NCI-H2196 (cell line): ENCODE results near the gene MID1IP1.

ENCODE experiments used
- DNase-seq: peaks from one replicate; lab custom pipeline; 2025; ENCODE audit not compliant: unreplicated experiment; lab: John Stamatoyannopoulos, UW

Gene MID1IP1, protein sequence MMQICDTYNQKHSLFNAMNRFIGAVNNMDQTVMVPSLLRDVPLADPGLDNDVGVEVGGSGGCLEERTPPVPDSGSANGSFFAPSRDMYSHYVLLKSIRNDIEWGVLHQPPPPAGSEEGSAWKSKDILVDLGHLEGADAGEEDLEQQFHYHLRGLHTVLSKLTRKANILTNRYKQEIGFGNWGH

GRCh38 chrX:38800981-38801845 is at the start of gene MID1IP1:
TSS of gene MID1IP1 (plus strand) at chrX:38801459. CDS start at chrX:38804947, 3,488 bp downstream.
- peak; percentile 83 for DNase-seq

- DNase-seq: peak; percentile 23
Measured at GRCh38 chrX:38754102-38754790, 47.0 kb upstream of the MID1IP1 start.

DNA sequence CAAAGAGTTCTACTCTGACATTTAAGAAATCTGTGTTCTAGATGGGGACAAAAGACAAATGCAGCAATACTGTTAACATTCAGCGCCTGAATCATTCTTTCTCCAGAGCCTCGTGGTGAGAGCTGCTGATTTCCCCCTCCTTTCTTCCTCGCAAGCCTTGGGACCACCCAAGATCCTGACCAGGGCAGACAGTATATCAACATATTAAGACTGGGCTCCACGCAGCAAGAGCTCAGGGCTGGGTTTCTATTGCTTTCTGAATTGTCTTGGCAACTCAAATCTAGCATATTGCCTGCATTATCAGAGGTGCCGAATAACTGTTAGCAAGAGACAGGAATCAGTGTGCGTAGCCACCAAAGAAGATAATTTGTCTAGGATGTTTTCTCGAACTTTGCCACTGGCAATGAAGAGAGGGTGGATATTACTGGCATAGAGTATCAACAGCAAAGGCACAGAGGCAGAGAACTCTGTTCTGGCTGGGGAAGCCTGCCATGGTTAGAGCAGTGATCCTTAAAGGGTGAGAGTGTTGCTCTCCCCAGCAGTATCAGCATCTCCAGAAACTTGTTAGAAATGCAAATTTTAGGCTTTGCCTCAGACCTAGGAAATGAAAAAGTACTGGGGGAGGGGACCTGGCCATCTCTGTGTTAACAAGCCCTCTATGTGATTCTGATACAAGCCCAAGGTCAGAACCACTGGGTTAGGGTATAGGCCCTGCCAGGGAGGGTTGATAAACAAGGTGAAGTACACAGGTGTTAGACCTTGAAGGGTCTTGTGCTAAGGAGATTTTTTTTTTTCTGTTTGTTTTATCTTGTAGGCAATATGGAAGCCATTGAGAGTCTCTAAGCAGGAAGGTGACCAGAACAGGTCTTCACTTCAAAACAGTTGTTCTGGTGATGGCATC is 46.2 kb upstream of the MID1IP1 start:
- no peak for DNase-seq

DNA sequence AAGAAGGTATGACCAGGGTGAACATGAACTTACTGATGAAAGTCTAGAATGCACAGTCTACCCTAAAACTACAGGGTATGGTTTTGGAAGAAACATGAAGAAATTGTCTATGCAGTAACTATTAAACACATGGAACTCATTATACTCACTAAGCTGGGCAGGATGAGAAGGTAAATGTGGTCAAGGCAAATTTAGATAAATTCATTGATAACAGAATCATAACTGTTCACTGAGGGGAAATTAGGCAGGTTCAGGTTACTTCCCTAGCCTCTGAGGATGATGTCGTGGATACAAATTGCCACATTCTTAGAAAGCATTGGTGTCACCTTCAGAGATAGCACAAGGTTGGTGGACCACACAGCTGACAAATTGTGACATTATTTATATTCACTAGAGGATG is 40.4 kb upstream of the MID1IP1 start:
- no peak for DNase-seq

DNA sequence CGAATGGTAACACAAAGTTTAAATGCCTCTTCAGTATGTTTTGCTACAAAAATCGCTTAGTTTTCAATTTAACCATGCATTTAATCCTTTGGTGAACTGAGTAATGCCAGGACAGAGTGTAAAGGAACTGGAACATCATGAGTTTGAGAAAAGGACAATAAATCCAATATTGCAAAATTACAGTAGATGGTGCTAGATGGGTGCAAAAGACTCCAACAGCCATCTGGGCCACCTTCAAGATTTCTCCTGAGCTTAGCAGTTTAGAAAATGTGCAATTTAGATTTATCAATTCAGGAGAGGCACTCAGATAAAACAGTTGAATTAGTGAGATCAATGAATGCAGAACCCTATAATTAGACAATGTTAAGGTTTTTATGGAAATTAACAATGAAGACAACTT is 33.2 kb upstream of the MID1IP1 start:
- DNase-seq: peak; percentile 2

- no peak for DNase-seq
Measured at GRCh38 chrX:38770152-38770551, 31.1 kb upstream of the MID1IP1 start.

DNA sequence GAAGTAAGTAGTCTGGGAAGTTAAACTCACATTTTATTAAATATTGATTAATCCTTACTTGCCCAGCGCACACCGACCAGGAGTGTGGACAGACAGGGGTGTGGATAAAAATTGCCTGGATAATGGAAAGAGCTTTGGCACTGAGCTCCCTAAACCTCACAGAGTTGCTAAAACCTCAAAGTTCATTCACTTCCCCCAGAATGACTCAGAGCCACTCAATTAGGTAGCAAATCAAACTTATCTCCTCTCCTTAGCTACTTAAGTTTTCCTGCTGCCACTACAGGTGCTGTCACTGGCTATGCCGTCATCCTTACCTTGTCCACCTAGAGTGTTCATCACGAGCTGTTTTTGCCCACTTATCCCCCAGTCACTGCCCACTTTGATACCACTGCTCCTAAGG is 27.0 kb upstream of the MID1IP1 start:
- no peak for DNase-seq

DNA sequence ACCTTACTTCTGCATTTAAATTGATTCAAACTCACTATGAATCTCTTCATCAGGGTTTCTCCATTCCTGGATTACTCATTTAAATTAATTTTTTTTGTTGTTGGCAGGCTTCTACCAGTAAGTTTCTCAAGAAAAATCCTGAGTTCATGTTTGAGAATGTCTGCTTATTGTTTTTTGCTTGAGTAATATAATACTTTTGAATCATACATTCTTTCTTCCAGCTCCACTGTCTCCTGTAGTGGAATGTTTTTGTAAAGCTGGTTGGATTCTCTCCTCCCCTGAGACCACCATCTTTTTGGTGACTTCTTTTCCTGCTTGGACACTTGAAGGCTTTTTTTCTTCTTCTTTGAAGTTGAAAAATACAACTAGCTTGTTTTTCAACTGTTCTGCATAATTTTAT is 4.3 kb upstream of the MID1IP1 start:
- DNase-seq: no peak

GRCh38 chrX:38798956-38799355 is 2.3 kb upstream of the MID1IP1 start:
- DNase-seq: no peak

GRCh38 chrX:38799995-38800580 is 1.2 kb upstream of the MID1IP1 start:
- DNase-seq: no peak

DNA sequence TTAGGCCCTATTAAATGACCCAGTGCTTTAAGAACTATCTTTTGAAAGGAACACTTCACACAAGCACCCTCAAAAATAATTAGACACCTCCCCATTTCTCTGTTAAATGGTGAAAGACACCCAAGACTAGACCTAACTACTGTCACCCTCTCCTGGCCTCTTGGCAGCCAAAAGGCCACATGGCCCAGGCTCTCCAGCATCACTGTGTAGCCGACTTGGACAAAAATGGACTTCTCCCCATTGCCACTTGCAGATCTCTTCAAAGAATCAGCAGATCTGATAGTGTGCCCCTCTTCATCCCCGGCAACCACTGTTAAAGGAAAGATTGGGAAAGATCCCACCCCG is 2.0 kb downstream of the MID1IP1 start:
- no peak for DNase-seq

GRCh38 chrX:38803588-38804431 is 2.6 kb downstream of the MID1IP1 start:
- peak; percentile 82 for DNase-seq

- no peak for DNase-seq
Measured at GRCh38 chrX:38804432-38804681, 3.1 kb downstream of the MID1IP1 start.

DNA sequence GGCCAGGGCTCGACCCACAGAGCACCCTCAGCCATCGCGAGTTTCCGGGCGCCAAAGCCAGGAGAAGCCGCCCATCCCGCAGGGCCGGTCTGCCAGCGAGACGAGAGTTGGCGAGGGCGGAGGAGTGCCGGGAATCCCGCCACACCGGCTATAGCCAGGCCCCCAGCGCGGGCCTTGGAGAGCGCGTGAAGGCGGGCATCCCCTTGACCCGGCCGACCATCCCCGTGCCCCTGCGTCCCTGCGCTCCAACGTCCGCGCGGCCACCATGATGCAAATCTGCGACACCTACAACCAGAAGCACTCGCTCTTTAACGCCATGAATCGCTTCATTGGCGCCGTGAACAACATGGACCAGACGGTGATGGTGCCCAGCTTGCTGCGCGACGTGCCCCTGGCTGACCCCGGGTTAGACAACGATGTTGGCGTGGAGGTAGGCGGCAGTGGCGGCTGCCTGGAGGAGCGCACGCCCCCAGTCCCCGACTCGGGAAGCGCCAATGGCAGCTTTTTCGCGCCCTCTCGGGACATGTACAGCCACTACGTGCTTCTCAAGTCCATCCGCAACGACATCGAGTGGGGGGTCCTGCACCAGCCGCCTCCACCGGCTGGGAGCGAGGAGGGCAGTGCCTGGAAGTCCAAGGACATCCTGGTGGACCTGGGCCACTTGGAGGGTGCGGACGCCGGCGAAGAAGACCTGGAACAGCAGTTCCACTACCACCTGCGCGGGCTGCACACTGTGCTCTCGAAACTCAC is 3.6 kb downstream of the MID1IP1 start:
- DNase-seq: no peak

GRCh38 chrX:38805432-38806389 is 4.5 kb downstream of the MID1IP1 start:
- DNase-seq: peak; percentile 54

- no peak for DNase-seq
Measured at GRCh38 chrX:38806875-38807621, 5.8 kb downstream of the MID1IP1 start.

DNA sequence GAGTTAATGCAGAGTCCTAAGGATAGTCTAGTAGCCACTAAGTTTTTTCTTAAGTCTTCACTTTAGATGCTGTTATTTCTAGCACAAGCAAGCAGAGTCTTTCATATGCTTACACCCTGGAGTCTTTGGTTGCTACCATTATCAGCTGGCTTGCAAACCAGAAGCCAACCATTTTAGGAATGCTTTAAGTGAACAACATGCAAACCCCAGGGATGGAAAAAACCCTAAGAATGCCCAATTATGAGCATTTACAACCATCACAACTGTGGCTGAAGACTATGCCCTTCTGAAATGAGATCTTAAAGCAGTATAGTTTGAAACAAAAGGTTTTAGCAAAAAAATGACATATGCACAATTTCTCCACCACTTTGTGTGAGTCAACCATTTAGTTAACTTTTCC is 6.6 kb downstream of the MID1IP1 start:
- DNase-seq: no peak
